MM.1S (cell line): ENCODE data around the gene ATP2A2.

Source experiments
- CTCF ChIP-seq: fragments of 300-600 bp; sonication (generic); IDR thresholded peaks from 2 replicates; pipeline ENCODE4 v1.5.1; 2016; ENCODE audit warnings: antibody characterized with exemption, low read length, mixed read lengths
- EZH2 ChIP-seq: fragments of 300-600 bp; sonication (generic); optimal IDR thresholded peaks from 2 replicates; pipeline ENCODE3; 2017; ENCODE audit warnings: low read depth, mild to moderate bottlenecking, antibody characterized with exemption, low read length, mixed read lengths

DNA sequence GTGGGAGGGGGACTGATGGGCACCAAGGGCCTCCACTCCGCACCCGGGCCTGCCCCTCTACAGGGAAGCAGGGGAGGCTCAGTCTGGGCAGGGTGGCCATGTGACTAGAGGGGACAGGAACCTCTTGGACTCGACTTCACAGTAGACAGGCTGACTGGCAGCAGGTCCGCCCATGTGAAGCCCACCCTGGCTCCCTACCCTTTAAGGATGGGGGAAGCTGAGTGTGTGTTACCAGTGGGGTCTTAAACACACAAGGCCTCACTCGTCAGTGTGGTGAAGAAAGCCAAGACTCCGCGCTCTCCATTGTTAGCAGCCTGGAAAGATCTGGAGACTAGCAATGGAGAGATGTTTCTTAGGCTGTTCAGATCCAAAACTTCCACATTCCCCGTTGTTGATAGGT, 70.1 kb downstream of the ATP2A2 start:
- TF ChIP-seq CTCF (no peak), EZH2 (no peak)
